ENCODE measurements around the gene LMTK2.

Gene LMTK2

GRCh38 chr7:98222533-98223195 is 116.0 kb downstream of the LMTK2 start:
- FAIRE-seq: no peak

- no peak for FAIRE-seq
These were observed 116.8 kb downstream of the LMTK2 start for GRCh38 chr7:98223351-98223897.

- no peak for FAIRE-seq
These were observed 117.4 kb downstream of the LMTK2 start for GRCh38 chr7:98223898-98224700.

GRCh38 chr7:98224701-98225181 is 118.1 kb downstream of the LMTK2 start:
- FAIRE-seq: no peak

- FAIRE-seq: no peak
These were observed 119.4 kb downstream of the LMTK2 start for GRCh38 chr7:98225913-98226614.

GRCh38 chr7:98227939-98228338 is 121.3 kb downstream of the LMTK2 start:
- no peak for FAIRE-seq

GRCh38 chr7:98228801-98229200 is 122.1 kb downstream of the LMTK2 start:
- no peak for FAIRE-seq

- no peak for FAIRE-seq
These were observed 122.8 kb downstream of the LMTK2 start for GRCh38 chr7:98229441-98229840.

GRCh38 chr7:98229991-98230745 is 123.5 kb downstream of the LMTK2 start:
- FAIRE-seq: no peak

GRCh38 chr7:98230746-98231471 is 124.2 kb downstream of the LMTK2 start:
- FAIRE-seq: no peak

- no peak for FAIRE-seq
These were observed 125.0 kb downstream of the LMTK2 start for GRCh38 chr7:98231493-98232262.

- FAIRE-seq: no peak
These were observed 125.6 kb downstream of the LMTK2 start for GRCh38 chr7:98232263-98232585.

- FAIRE-seq: no peak
These were observed 126.1 kb downstream of the LMTK2 start for GRCh38 chr7:98232799-98233198.

- FAIRE-seq: no peak
These were observed 126.8 kb downstream of the LMTK2 start for GRCh38 chr7:98233219-98234070.

- no peak for FAIRE-seq
These were observed 127.9 kb downstream of the LMTK2 start for GRCh38 chr7:98234429-98235147.

- FAIRE-seq: no peak
These were observed 129.2 kb downstream of the LMTK2 start for GRCh38 chr7:98235901-98236300.

GRCh38 chr7:98236355-98237185 is 129.9 kb downstream of the LMTK2 start:
- no peak for FAIRE-seq

- FAIRE-seq: no peak
These were observed 131.4 kb downstream of the LMTK2 start for GRCh38 chr7:98238076-98238475.

- FAIRE-seq: no peak
These were observed 132.3 kb downstream of the LMTK2 start for GRCh38 chr7:98238976-98239375.
